ENCODE data around the gene MAGI2. TPM values are rescaled to one million over a fixed set of nuclear protein-coding genes. Genes with fewer than 3 reads are reported as not detected.

MAGI2 gene
- total and polyA plus RNA-seq, 9 donors, result 7.1 to 20.4 (median 18.7) TPM

DNA sequence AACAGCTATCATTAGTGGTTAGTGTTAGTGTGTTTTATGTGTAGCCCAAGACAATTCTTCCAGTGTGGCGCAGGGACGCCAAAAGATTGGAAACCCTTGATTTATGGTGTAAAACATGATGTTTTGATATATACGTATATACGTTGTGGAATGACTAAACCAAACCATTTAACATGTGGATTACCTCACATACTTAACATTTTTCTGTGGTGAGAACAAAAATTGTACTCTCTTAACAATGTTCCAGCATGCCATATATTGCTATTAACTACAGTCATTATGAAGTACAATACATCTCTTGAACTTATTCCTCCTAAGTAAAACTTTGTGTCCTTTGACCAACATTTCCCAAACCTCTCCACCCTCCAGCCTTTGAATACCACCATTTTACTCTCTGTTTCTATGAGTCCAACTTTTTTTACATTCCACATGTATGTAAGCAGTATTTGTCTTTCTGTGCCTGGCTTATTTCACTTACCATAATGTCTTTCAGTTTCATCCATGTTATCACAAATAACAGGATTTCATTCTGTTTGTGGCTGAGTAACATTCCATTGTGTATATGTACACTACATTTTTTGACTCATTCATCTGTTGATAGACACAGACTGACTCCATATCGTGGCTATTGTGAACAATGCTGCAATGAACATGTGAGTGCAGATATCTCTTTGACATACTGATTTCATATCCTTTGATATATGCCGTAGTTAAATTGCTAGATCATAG, 42.2 kb upstream of the MAGI2 start:
- intact Hi-C loops (cut with DNase I), result no loop called here
- H3K27ac ChIP-seq, result no peak overlapping the region
- 77 to 80% (median 79%) methylated on average over 6 of the region's 6 CpGs for WGBS, 3 donors
- DNase-seq, result no peak
- H3K4me3 ChIP-seq, result no peak overlapping the region
- no peaks in the 10 kb centered on the region for H3K36me3 ChIP-seq
- H3K27me3 ChIP-seq, result no peaks in the 10 kb centered on the region
- no peaks in the 10 kb centered on the region for H3K9me3 ChIP-seq
- TF ChIP-seq EP300 (IDR thresholded peaks at IDR 0.05) (no peak), POLR2A (IDR thresholded peaks at IDR 0.05) (no peak)
- TF ChIP-seq, protein P1, sequence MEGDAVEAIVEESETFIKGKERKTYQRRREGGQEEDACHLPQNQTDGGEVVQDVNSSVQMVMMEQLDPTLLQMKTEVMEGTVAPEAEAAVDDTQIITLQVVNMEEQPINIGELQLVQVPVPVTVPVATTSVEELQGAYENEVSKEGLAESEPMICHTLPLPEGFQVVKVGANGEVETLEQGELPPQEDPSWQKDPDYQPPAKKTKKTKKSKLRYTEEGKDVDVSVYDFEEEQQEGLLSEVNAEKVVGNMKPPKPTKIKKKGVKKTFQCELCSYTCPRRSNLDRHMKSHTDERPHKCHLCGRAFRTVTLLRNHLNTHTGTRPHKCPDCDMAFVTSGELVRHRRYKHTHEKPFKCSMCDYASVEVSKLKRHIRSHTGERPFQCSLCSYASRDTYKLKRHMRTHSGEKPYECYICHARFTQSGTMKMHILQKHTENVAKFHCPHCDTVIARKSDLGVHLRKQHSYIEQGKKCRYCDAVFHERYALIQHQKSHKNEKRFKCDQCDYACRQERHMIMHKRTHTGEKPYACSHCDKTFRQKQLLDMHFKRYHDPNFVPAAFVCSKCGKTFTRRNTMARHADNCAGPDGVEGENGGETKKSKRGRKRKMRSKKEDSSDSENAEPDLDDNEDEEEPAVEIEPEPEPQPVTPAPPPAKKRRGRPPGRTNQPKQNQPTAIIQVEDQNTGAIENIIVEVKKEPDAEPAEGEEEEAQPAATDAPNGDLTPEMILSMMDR (IDR thresholded peaks at IDR 0.05), result no peak
- no peaks in the 10 kb centered on the region for H3K4me1 ChIP-seq (ENCODE audit: insufficient read depth)

DNA sequence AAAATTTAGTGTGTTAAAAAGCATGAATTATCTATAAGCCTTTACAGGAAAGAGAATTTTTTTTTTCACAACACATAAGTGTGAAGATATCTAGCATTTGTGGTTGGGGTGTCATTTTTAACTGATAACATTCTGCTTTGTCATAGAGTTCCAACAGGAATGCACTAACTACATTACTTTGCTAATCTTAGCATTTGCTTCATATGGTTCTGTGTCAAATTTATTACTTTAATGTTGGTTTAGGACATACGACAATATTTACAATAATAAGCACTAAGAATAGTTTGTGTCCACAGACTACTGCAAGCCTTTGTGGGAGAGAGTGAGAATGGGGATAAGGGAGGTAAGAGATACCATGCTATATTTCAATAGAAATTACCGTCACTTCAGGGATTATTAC, 40.6 kb upstream of the MAGI2 start:
- Histone ChIP-seq H3K9me3 (no peaks in the 10 kb centered on the region), H3K27ac (no peak overlapping the region), H3K36me3 (no peaks in the 10 kb centered on the region), H3K4me1 (ENCODE audit: insufficient read depth) (no peaks in the 10 kb centered on the region), H3K4me3 (no peak overlapping the region), H3K27me3 (no peaks in the 10 kb centered on the region)
- no peak for DNase-seq
- WGBS, 3 donors, result 59 to 69% (median 69%) methylated on average over 2 of the region's 2 CpGs
- TF ChIP-seq, protein P1 (IDR thresholded peaks at IDR 0.05), result no peak
- TF ChIP-seq EP300 (IDR thresholded peaks at IDR 0.05), result no peak
- TF ChIP-seq POLR2A (IDR thresholded peaks at IDR 0.05), result no peak
- intact Hi-C loops (cut with DNase I), result no loop called here

DNA sequence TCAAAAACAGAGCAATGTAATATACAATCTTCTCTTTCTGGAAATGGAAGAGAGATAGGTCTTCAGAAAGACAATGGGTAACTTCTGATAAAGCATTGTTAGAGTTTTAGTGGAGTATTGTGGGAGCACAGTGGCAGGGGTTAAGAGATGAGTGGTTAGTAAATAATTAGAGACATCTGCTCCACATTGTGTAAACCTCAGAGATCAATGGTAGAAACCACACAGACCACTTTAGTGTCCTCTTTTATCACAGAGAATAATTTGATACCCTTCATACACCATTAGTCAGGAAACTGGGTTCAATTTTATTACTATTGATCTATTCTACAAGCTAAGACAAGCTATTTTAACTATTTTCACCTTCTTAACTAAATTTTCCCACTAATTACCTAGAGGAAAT, 35.9 kb upstream of the MAGI2 start:
- Histone ChIP-seq H3K27ac (no peak overlapping the region), H3K27me3 (no peaks in the 10 kb centered on the region), H3K4me1 (ENCODE audit: insufficient read depth) (no peaks in the 10 kb centered on the region), H3K4me3 (no peak overlapping the region), H3K36me3 (no peaks in the 10 kb centered on the region), H3K9me3 (no peaks in the 10 kb centered on the region)
- intact Hi-C loops (cut with DNase I), result no loop called here
- no peak for DNase-seq
- TF ChIP-seq POLR2A (IDR thresholded peaks at IDR 0.05) (no peak), EP300 (IDR thresholded peaks at IDR 0.05) (no peak)
- TF ChIP-seq, protein P1 (IDR thresholded peaks at IDR 0.05), result no peak

DNA sequence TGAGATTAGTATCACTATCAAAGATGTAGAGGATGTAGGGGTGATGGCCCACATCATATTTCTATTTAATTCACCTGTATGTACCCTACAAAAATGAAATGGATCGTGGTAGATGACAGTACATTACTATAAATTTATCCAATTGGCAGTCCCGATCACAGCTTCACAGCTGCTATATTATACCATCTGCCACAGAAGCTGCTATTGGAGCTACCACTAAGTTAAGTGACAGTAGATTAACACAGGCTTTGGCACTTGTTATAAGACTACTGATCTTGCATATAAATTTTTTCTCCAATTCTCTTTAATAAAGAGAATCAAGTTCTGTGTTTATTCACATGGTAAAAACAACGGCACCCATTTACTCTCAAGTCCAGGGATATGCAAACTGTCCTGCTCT, 24.9 kb upstream of the MAGI2 start:
- H3K27me3 ChIP-seq, result no peaks in the 10 kb centered on the region
- H3K4me1 ChIP-seq (ENCODE audit: insufficient read depth), result no peaks in the 10 kb centered on the region
- TF ChIP-seq POLR2A (IDR thresholded peaks at IDR 0.05) (no peak), EP300 (IDR thresholded peaks at IDR 0.05) (no peak)
- TF ChIP-seq, protein P1 (IDR thresholded peaks at IDR 0.05), result no peak
- intact Hi-C loops (cut with DNase I), result no loop called here
- H3K36me3 ChIP-seq, result no peaks in the 10 kb centered on the region
- no peak overlapping the region for H3K4me3 ChIP-seq
- WGBS, 3 donors, result 89 to 92% (median 92%) methylated on average over 3 of the region's 3 CpGs
- no peak for DNase-seq
- no peaks in the 10 kb centered on the region for H3K9me3 ChIP-seq
- no peak overlapping the region for H3K27ac ChIP-seq

Data from ovary (tissue), 9 donors.